ENCODE measurements around the gene CSF2RB. TPM values are rescaled to one million over a fixed set of nuclear protein-coding genes. Genes with fewer than 3 reads are reported as not detected.

Gene CSF2RB
- total RNA-seq, 1 experiment from 2014 or later, result not detected

GRCh38 chr22:36893262-36893661 lies 20.2 kb upstream of the CSF2RB start:
- H3K4ac ChIP-seq (ENCODE audit: low read depth, low read length), result no peak overlapping the region
- DNase-seq, result no peak
- Mint-ChIP-seq H3K27me3 (ENCODE audit: low read depth) (peaks cover 77% of the 10 kb centered on the region), H3K4me3 (no peak overlapping the region), H3K36me3 (ENCODE audit: insufficient read depth in 1 of 3, low read depth in 3 of 3) (peaks cover 0 to 12% (median 2%) of the 10 kb centered on the region in 3 experiments; a peak in 5 of 7 replicates), H3K9me3 (peaks cover 18 to 21% of the 10 kb centered on the region in 2 experiments), H3K4me1 (peaks cover 0 to 3% of the 10 kb centered on the region in 2 experiments; a peak in 1 of 4 replicates), H3K27ac (no peak overlapping the region)
- no peak overlapping the region for H2BK5ac ChIP-seq (ENCODE audit: insufficient read length, low read length)
- H3K23ac ChIP-seq (ENCODE audit: insufficient read length, low read depth, low read length), result no peak overlapping the region
- H4K8ac ChIP-seq (replicated peaks; ENCODE audit: insufficient read length, low read depth, low read length), result no peak overlapping the region
- H2BK120ac ChIP-seq (ENCODE audit: low read depth, low read length, poor library complexity, severe bottlenecking), result no peak overlapping the region
- no peak overlapping the region for H3K56ac ChIP-seq (ENCODE audit: insufficient read length, low read depth, low read length)
- no peak overlapping the region for H3K18ac ChIP-seq (ENCODE audit: insufficient read length, low read depth, low read length)
- H3K27me3 ChIP-seq (ENCODE audit: insufficient read depth, low read length), result no peaks in the 10 kb centered on the region
- no peak overlapping the region for H2BK20ac ChIP-seq (ENCODE audit: low read depth, low read length, poor library complexity, severe bottlenecking)
- H2BK15ac ChIP-seq (ENCODE audit: low read depth, low read length), result no peak overlapping the region
- no peaks in the 10 kb centered on the region for H4K20me1 ChIP-seq (ENCODE audit: control insufficient read depth, insufficient read depth, insufficient read length)
- TF ChIP-seq, protein P1, sequence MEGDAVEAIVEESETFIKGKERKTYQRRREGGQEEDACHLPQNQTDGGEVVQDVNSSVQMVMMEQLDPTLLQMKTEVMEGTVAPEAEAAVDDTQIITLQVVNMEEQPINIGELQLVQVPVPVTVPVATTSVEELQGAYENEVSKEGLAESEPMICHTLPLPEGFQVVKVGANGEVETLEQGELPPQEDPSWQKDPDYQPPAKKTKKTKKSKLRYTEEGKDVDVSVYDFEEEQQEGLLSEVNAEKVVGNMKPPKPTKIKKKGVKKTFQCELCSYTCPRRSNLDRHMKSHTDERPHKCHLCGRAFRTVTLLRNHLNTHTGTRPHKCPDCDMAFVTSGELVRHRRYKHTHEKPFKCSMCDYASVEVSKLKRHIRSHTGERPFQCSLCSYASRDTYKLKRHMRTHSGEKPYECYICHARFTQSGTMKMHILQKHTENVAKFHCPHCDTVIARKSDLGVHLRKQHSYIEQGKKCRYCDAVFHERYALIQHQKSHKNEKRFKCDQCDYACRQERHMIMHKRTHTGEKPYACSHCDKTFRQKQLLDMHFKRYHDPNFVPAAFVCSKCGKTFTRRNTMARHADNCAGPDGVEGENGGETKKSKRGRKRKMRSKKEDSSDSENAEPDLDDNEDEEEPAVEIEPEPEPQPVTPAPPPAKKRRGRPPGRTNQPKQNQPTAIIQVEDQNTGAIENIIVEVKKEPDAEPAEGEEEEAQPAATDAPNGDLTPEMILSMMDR (conservative IDR thresholded peaks at IDR 0.05), result no peak
- H2BK12ac ChIP-seq (ENCODE audit: insufficient read length, low read depth, low read length), result peak overlapping the region; percentile 36
- no peak overlapping the region for H3T11ph ChIP-seq (ENCODE audit: low read length)
- H3K9me3 ChIP-seq (ENCODE audit: control insufficient read depth, low read depth, low read length), result no peaks in the 10 kb centered on the region
- H2AFZ ChIP-seq (ENCODE audit: low read length), result no peak overlapping the region
- no peaks in the 10 kb centered on the region for H3K79me2 ChIP-seq (ENCODE audit: insufficient read depth, low read length)
- no peak overlapping the region for H3K27ac ChIP-seq (ENCODE audit: insufficient read length, low read depth, low read length)
- H3K4me1 ChIP-seq (ENCODE audit: insufficient read depth, low read length), result no peaks in the 10 kb centered on the region
- H4K91ac ChIP-seq (ENCODE audit: insufficient read length, low read depth, low read length), result no peak overlapping the region
- no peak overlapping the region for H3K14ac ChIP-seq (ENCODE audit: insufficient read depth, low read length)
- no CpG with 5 or more reads among the region's 3 CpGs for WGBS (ENCODE audit: extremely low coverage, insufficient read length, low lambda C conversion rate)
- H4K5ac ChIP-seq (ENCODE audit: insufficient read length, low read depth, low read length), result no peak overlapping the region
- no peaks in the 10 kb centered on the region for H3K23me2 ChIP-seq (ENCODE audit: insufficient read length, low read depth, low read length, poor library complexity, severe bottlenecking)
- H3K79me1 ChIP-seq (ENCODE audit: insufficient read depth, low read depth, low read length, poor library complexity, severe bottlenecking), result no peaks in the 10 kb centered on the region
- no peak overlapping the region for H3K4me2 ChIP-seq (ENCODE audit: insufficient read depth, insufficient read length, low read length)
- no peak overlapping the region for H3K9ac ChIP-seq (ENCODE audit: extremely low read depth, insufficient read length, low read length)
- no peak overlapping the region for H2AK5ac ChIP-seq (ENCODE audit: insufficient read length, low read length)
